ENCODE measurements around the gene NRDC. TPM values are rescaled to one million over a fixed set of nuclear protein-coding genes. Genes with fewer than 3 reads are reported as not detected.

Gene NRDC
- total and polyA plus RNA-seq, 10 of the 15 experiments (the other 5 are each of a cell fraction or from before 2014, with no cell fraction given) = 50.1 to 134 (median 90.4) TPM

GRCh38 chr1:51792864-51793263, 85.7 kb downstream of the NRDC start (continued):
- TF ChIP-seq PAX5 (IDR thresholded peaks at IDR 0.05; ENCODE audit: borderline replicate concordance, low read depth, low read length) = no peak
- no peak for TF ChIP-seq NR2C1 (IDR thresholded peaks at IDR 0.05)

GRCh38 chr1:51791888-51792287, 86.6 kb downstream of the NRDC start:
- ChIA-PET POLR2A (no interaction called here), CTCF (interaction anchor here (1.1 kb wide), 1 partner anchor 204 kb away, joined by 3 read pairs; no protein-coding TSS in a partner anchor), SMC1A (ENCODE audit: uncharacterized antibody, unreplicated experiment) (interaction anchor here (2.2 kb wide), 1 partner anchor 16 kb away, joined by 8 read pairs; no protein-coding TSS in a partner anchor), RAD21 (ENCODE audit: unreplicated experiment) (no interaction called here)
- Histone ChIP-seq H3K4me1 (ENCODE audit: control insufficient read depth, insufficient read depth, low read length) (no peaks in the 10 kb centered on the region), H3K27me3 (replicated peaks in 1 of 2; ENCODE audit: control insufficient read depth in 2 of 2, insufficient read depth in 2 of 2, low read length in 1 of 2) (no peaks in the 10 kb centered on the region), H3K27ac (ENCODE audit: control insufficient read depth, insufficient read depth) (no peak overlapping the region), H4K20me1 (ENCODE audit: control insufficient read depth, insufficient read depth) (no peaks in the 10 kb centered on the region), H3K4me3 (no peak overlapping the region), H3K36me3 (ENCODE audit: control insufficient read depth in 2 of 2, insufficient read depth in 2 of 2, low read length in 1 of 2) (peaks cover 11 to 41% of the 10 kb centered on the region in 2 experiments), H3K9me3 (replicated peaks; ENCODE audit: control insufficient read depth, insufficient read depth, low read length) (no peaks in the 10 kb centered on the region), H2AFZ (ENCODE audit: control insufficient read depth, low read depth, low read length) (no peak overlapping the region), H3K79me2 (ENCODE audit: control insufficient read depth, insufficient read depth, low read length) (no peaks in the 10 kb centered on the region), H3K4me2 (ENCODE audit: control insufficient read depth, insufficient read depth) (no peak overlapping the region), H3K9ac (ENCODE audit: control insufficient read depth, insufficient read depth, low read length) (no peak overlapping the region)
- in situ Hi-C loops (cut with MboI) = no loop called here
- no peak for FAIRE-seq
- 100% methylated on average over 1 of the region's 1 CpG for WGBS (ENCODE audit: insufficient coverage, insufficient replicate concordance, low lambda C conversion rate, missing lambda C conversion rate)
- intact Hi-C loops (cut with micrococcal nuclease; ENCODE audit: unreplicated experiment) = no loop called here
- TF ChIP-seq BRCA1 (IDR thresholded peaks at IDR 0.05; ENCODE audit: low read depth, low read length) (no peak), NR2F1 (conservative IDR thresholded peaks at IDR 0.05) (no peak), CBX5 (IDR thresholded peaks at IDR 0.05; ENCODE audit: low read depth) (no peak), POLR2A (IDR thresholded peaks at IDR 0.05; ENCODE audit: low read depth, low read length) (peak; percentile 23; the same call in 1 of the 2 replicates), SMAD5 (IDR thresholded peaks at IDR 0.05; ENCODE audit: low read depth) (no peak), ATF3 (IDR thresholded peaks at IDR 0.05; ENCODE audit: borderline replicate concordance, extremely low read depth, low read depth, low read length) (no peak), HDGF (IDR thresholded peaks at IDR 0.05) (no peak), HDAC2 (IDR thresholded peaks at IDR 0.05) (no peak), POLR2AphosphoS5 (IDR thresholded peaks at IDR 0.05; ENCODE audit: low read length) (peak; percentile 57; the same call in 1 of the 2 replicates), RELB (IDR thresholded peaks at IDR 0.05; ENCODE audit: low read depth) (no peak), E2F8 (IDR thresholded peaks at IDR 0.05; ENCODE audit: low read depth, partially characterized antibody) (no peak), CEBPB (IDR thresholded peaks at IDR 0.05; ENCODE audit: borderline replicate concordance in 1 of 2, low read depth in 2 of 2, low read length in 2 of 2) (no peak), POLR2AphosphoS2 (IDR thresholded peaks at IDR 0.05; ENCODE audit: low read depth, low read length) (peak; percentile 77; the same call in 1 of the 2 replicates)
- no TSS peak for BruUV-seq (replicated peaks)
- no peak for DNase-seq (ENCODE audit: low read depth, low spot score)
- ATAC-seq = no peak; the same call in 2 of the 3 replicates

Measured in GM12878 (cell line).